CD4-positive, alpha-beta T cell (primary cell): ENCODE data around the gene ZNF609. TPM values are rescaled to one million over a fixed set of nuclear protein-coding genes. Genes with fewer than 3 reads are reported as not detected.
A peak's percentile ranks its signal among the peaks of the same experiment; 100 is the strongest.

ENCODE experiments used
- ATAC-seq: fragments of 200-7000 bp; cut with Tn5 transposase; one replicate; pipeline ENCODE4 v1.10.0; 2022; ENCODE audit warnings: mild to moderate bottlenecking; ENCODE audit not compliant: poor library complexity
- CTCF ChIA-PET: fragments of 350-600 bp; sonication (Branson Sonifier 250); formaldehyde crosslinking; loops from one replicate; lab custom pipeline; 2021; ENCODE audit warnings: antibody characterized with exemption, inconsistent platforms; lab: Charles Lee
- POLR2A ChIA-PET: fragments of 350-600 bp; sonication (Branson Sonifier 250); formaldehyde crosslinking; loops from one replicate; lab custom pipeline; 2021; ENCODE audit warnings: antibody characterized with exemption, inconsistent platforms; lab: Charles Lee
- DNase-seq, 14 experiments: peaks; one replicate each; pipeline ENCODE4 v3.0.0-alpha.2; 2013 to 2020; ENCODE audit warnings: mixed read lengths in 2 of 14
- H3K27ac ChIP-seq, 2 donors: one replicate each; pipeline versions ENCODE4 v1.5.1 to v1.7.0; 2013; ENCODE audit warnings: low read length in 2 of 2, low read depth in 1 of 2, mild to moderate bottlenecking in 1 of 2
- H3K27me3 ChIP-seq, 2 experiments: 1 replicate in 1 of 2; 2 replicates in 1 of 2; pipeline versions ENCODE4 v1.6.1 to v1.7.0; 2013; ENCODE audit warnings: low read length in 2 of 2, control low read depth in 1 of 2, mild to moderate bottlenecking in 1 of 2, moderate library complexity in 1 of 2; ENCODE audit not compliant: insufficient read depth in 2 of 2, control insufficient read depth in 1 of 2
- H3K36me3 ChIP-seq: one replicate; pipeline ENCODE4 v1.6.1; 2013; ENCODE audit warnings: low read length, control low read depth; ENCODE audit not compliant: insufficient read depth
- H3K4me1 ChIP-seq: one replicate; pipeline ENCODE4 v1.6.1; 2013; ENCODE audit warnings: low read length, control low read depth; ENCODE audit not compliant: insufficient read depth
- H3K4me3 ChIP-seq: one replicate; pipeline ENCODE4 v1.5.1; 2013; ENCODE audit warnings: mild to moderate bottlenecking, low read length, moderate library complexity
- H3K9me3 ChIP-seq, 2 experiments: 1 replicate in 1 of 2; 2 replicates in 1 of 2; pipeline versions ENCODE4 v1.6.1 to v1.7.0; 2013; ENCODE audit warnings: low read length in 2 of 2, mild to moderate bottlenecking in 2 of 2, control low read depth in 1 of 2, moderate library complexity in 1 of 2; ENCODE audit not compliant: control insufficient read depth in 1 of 2, insufficient read depth in 1 of 2
- H3K27ac Mint-ChIP-seq: one replicate; pipeline ENCODE4 v1.8.0; 2020; ENCODE audit warnings: mixed read lengths
- H3K27me3 Mint-ChIP-seq: one replicate; pipeline ENCODE4 v1.8.0; 2021; ENCODE audit warnings: mixed read lengths
- H3K36me3 Mint-ChIP-seq: one replicate; pipeline ENCODE4 v1.8.0; 2021; ENCODE audit warnings: low read depth, mixed read lengths
- H3K4me1 Mint-ChIP-seq: one replicate; pipeline ENCODE4 v1.8.0; 2021; ENCODE audit warnings: low read depth, mixed read lengths
- H3K4me3 Mint-ChIP-seq: one replicate; pipeline ENCODE4 v1.8.0; 2020; ENCODE audit warnings: mild to moderate bottlenecking, mixed read lengths
- H3K9me3 Mint-ChIP-seq: one replicate; pipeline ENCODE4 v1.8.0; 2020; ENCODE audit warnings: mixed read lengths
- intact Hi-C, 2 experiments: fragments of 100-400 bp; cut with DNase I in 1 of 2; cut with micrococcal nuclease in 1 of 2; formaldehyde crosslinking; loops; one replicate each; pipeline versions ENCODE4 v1.15.1 to v1.9.0; 2023 to 2025; cut with DNase I, micrococcal nuclease
- total RNA-seq, 174 experiments: library from RNA in 2 of 174; stranded (reverse) in 2 of 174; gene quantifications; one replicate each; pipeline ENCODE4 v1.2.3 and lab custom pipeline; 2021 to 2026
- TF ChIP-seq, protein P1 (sequence below): fragments of 200-600 bp; IDR thresholded peaks from one replicate; pipeline ENCODE4 v1.8.0; 2022; ENCODE audit warnings: antibody characterized with exemption, mild to moderate bottlenecking

ZNF609 gene
- total RNA-seq, 2 experiments from 2014 or later = 62.4 to 65.3 TPM

DNA sequence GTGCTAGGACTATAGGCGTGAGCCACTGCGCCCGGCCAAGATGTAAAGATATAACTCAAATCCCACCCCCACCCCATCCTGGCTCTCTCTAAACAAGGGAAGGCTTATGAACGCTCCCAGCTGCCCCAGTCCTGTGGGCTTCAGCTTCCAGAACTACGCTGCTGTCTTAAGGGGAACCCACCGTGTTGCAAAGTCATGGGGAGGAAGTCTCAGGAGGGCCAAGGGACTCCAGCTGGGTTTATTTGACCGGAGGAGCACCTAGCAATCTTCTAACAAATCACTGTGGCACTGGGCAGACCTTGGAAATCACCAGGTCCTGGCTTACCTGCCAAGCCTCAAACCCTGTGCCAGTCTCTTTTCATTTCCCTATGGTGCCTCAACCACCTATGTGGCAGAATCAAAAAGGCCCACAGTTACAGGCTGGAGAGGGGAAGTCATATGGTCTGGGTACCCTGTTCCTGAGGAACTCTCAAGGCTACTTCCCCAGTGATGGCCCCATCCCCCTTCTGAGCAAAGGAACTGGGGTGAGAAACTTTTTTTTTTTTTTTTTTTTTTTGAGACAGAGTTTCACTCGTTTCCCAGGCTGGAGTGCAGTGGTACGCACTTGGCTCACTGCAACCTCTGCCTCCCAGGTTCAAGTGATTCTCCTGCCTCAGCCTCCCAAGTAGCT lies 231.7 kb downstream of the ZNF609 start:
- ChIA-PET POLR2A (no interaction called here), CTCF (interaction anchor here (0.9 to 3.1 kb wide), 2 partner anchors 36 to 203 kb away, joined by 3 to 17 read pairs; no protein-coding TSS in a partner anchor)
- Mint-ChIP-seq H3K27ac (peak overlapping the region; percentile 20), H3K9me3 (no peaks in the 10 kb centered on the region), H3K27me3 (no peaks in the 10 kb centered on the region), H3K4me3 (no peak overlapping the region), H3K4me1 (peaks cover 28% of the 10 kb centered on the region), H3K36me3 (peaks cover 77% of the 10 kb centered on the region)
- DNase-seq = peak in 3 of 14 experiments; percentile 14 to 52 (median 46)
- no peaks in the 10 kb centered on the region for H3K27me3 ChIP-seq
- TF ChIP-seq, protein P1, sequence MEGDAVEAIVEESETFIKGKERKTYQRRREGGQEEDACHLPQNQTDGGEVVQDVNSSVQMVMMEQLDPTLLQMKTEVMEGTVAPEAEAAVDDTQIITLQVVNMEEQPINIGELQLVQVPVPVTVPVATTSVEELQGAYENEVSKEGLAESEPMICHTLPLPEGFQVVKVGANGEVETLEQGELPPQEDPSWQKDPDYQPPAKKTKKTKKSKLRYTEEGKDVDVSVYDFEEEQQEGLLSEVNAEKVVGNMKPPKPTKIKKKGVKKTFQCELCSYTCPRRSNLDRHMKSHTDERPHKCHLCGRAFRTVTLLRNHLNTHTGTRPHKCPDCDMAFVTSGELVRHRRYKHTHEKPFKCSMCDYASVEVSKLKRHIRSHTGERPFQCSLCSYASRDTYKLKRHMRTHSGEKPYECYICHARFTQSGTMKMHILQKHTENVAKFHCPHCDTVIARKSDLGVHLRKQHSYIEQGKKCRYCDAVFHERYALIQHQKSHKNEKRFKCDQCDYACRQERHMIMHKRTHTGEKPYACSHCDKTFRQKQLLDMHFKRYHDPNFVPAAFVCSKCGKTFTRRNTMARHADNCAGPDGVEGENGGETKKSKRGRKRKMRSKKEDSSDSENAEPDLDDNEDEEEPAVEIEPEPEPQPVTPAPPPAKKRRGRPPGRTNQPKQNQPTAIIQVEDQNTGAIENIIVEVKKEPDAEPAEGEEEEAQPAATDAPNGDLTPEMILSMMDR = no peak
- no peak for ATAC-seq
- H3K36me3 ChIP-seq = peaks cover 61% of the 10 kb centered on the region
- intact Hi-C loops = no loop called here
- H3K4me1 ChIP-seq = peaks cover 7% of the 10 kb centered on the region
- H3K4me3 ChIP-seq = no peak overlapping the region
- H3K27ac ChIP-seq = no peak overlapping the region
- no peaks in the 10 kb centered on the region for H3K9me3 ChIP-seq

DNA sequence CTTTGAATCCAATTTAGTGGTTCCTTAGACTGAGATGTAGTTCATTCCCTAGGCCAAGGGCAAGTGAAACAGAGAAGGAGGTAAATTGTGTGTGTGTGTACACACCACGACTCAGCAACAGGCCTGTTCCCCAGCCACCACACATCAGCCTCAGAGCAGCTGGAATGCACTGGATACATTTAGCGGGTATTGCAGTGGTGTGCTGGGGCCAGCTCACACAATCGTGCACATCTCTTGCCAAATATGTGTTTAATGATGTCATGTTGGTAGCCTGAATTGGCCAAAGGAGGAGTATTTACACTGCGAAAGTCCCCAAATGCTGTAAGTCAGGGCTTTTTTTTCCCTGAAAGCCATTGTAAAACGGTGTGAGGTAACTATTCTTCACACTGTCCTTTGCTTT lies 232.8 kb downstream of the ZNF609 start:
- no peaks in the 10 kb centered on the region for H3K27me3 ChIP-seq
- ATAC-seq = no peak
- no peaks in the 10 kb centered on the region for H3K27me3 Mint-ChIP-seq
- no peak overlapping the region for H3K4me3 ChIP-seq
- H3K36me3 ChIP-seq = peaks cover 50% of the 10 kb centered on the region
- H3K36me3 Mint-ChIP-seq = peaks cover 66% of the 10 kb centered on the region
- H3K4me3 Mint-ChIP-seq = no peak overlapping the region
- peaks cover 11% of the 10 kb centered on the region for H3K4me1 ChIP-seq
- intact Hi-C loops = no loop called here
- TF ChIP-seq, protein P1 = no peak
- POLR2A ChIA-PET = no interaction called here
- no peaks in the 10 kb centered on the region for H3K9me3 ChIP-seq
- H3K27ac ChIP-seq = no peak overlapping the region
- CTCF ChIA-PET = interaction anchor here (0.9 to 1.4 kb wide), 2 partner anchors 35 to 202 kb away, joined by 3 to 4 read pairs; no protein-coding TSS in a partner anchor
- peaks cover 38% of the 10 kb centered on the region for H3K4me1 Mint-ChIP-seq
- H3K27ac Mint-ChIP-seq = peak overlapping the region; percentile 47
- DNase-seq = peak in 2 of 14 experiments; percentile 52 to 65
- H3K9me3 Mint-ChIP-seq = no peaks in the 10 kb centered on the region

DNA sequence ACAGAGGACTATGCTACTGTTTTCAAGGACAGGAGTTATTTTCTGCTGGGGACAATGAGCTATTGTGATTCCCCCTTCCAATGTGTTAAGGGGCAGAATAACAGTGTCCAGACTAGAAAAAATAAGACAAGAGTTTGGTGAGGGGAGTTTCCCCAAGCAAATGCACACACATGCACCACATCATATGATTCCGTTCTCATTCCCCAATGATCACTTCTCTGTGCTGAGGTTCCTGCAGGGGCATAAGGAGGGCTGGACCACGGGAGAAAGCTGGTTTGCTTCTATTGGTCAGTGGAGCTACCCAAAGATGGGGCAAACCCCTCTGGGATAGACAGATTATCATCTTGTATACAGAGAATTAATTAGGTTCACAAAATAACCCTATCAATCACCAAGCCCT lies 234.4 kb downstream of the ZNF609 start:
- no peak overlapping the region for H3K4me3 ChIP-seq
- intact Hi-C loops = no loop called here
- ATAC-seq = no peak

More for the DNA sequence above, 234.4 kb downstream of the ZNF609 start:
- Mint-ChIP-seq H3K36me3 (peaks cover 56% of the 10 kb centered on the region), H3K27me3 (no peaks in the 10 kb centered on the region), H3K4me3 (no peak overlapping the region), H3K4me1 (peaks cover 55% of the 10 kb centered on the region), H3K9me3 (no peaks in the 10 kb centered on the region), H3K27ac (peak overlapping the region; percentile 73)
- H3K27me3 ChIP-seq = no peaks in the 10 kb centered on the region
- ChIA-PET CTCF (interaction anchor here (0.8 to 1.9 kb wide), 2 partner anchors 32 to 33 kb away, joined by 3 to 5 read pairs; no protein-coding TSS in a partner anchor), POLR2A (no interaction called here)
- peaks cover 27% of the 10 kb centered on the region for H3K4me1 ChIP-seq
- TF ChIP-seq, protein P1 = no peak
- H3K9me3 ChIP-seq = no peaks in the 10 kb centered on the region
- DNase-seq = no peak
- H3K36me3 ChIP-seq = peaks cover 37% of the 10 kb centered on the region
- H3K27ac ChIP-seq = no peak overlapping the region
